CD14-positive monocyte (primary cell): ENCODE results near the gene HIF1AN. TPM values are rescaled to one million over a fixed set of nuclear protein-coding genes. Genes with fewer than 3 reads are reported as not detected.

Source experiments
- DNase-seq, 3 donors: peaks; one replicate each; pipeline ENCODE4 v3.0.0-alpha.2; 2011 to 2022
- H2AFZ ChIP-seq: 2 replicates; pipeline ENCODE4 v1.6.0; 2012; ENCODE audit warnings: mild to moderate bottlenecking, low read depth, low read length, inconsistent platforms; ENCODE audit not compliant: insufficient read depth, poor library complexity, severe bottlenecking
- H3K27ac ChIP-seq, 2 donors: 1 replicate in 1 of 2; 2 replicates in 1 of 2; pipeline ENCODE4 v1.5.1; 2012 to 2013; ENCODE audit warnings: low read length in 2 of 2, control low read depth in 1 of 2, inconsistent platforms in 1 of 2, low read depth in 1 of 2, mild to moderate bottlenecking in 1 of 2
- H3K27me3 ChIP-seq, 2 donors: one replicate each; pipeline versions ENCODE4 v1.6.0 to v1.6.1; 2011 to 2013; ENCODE audit warnings: low read length in 2 of 2; ENCODE audit not compliant: control insufficient read depth in 2 of 2, insufficient read depth in 2 of 2
- H3K36me3 ChIP-seq, 2 donors: replicated peaks in 1 of 2; 1 replicate in 1 of 2; 2 replicates in 1 of 2; pipeline versions ENCODE4 v1.5.1 to v1.6.1; 2012 to 2013; ENCODE audit warnings: low read length in 2 of 2, control low read depth in 1 of 2, inconsistent platforms in 1 of 2, mild to moderate bottlenecking in 1 of 2; ENCODE audit not compliant: insufficient read depth in 2 of 2, control insufficient read depth in 1 of 2
- H3K4me1 ChIP-seq, 2 donors: 1 replicate in 1 of 2; 2 replicates in 1 of 2; pipeline versions ENCODE4 v1.5.1 to v1.6.1; 2012 to 2013; ENCODE audit warnings: low read length in 2 of 2, control low read depth in 1 of 2, inconsistent platforms in 1 of 2, mild to moderate bottlenecking in 1 of 2, moderate library complexity in 1 of 2; ENCODE audit not compliant: insufficient read depth in 2 of 2, control insufficient read depth in 1 of 2
- H3K4me2 ChIP-seq: replicated peaks from 2 replicates; pipeline ENCODE3; 2012; ENCODE audit warnings: low read length, moderate library complexity, mild to moderate bottlenecking; ENCODE audit not compliant: poor library complexity, severe bottlenecking; ENCODE audit errors: extremely low read depth
- H3K4me3 ChIP-seq, 3 experiments: fragments of 200-600 bp in 1 of 3; sonication (generic) in 1 of 3; replicated peaks in 1 of 3; 1 replicate in 2 of 3; 2 replicates in 1 of 3; pipeline ENCODE4 v1.5.1; 2011 to 2013; ENCODE audit warnings: low read length in 3 of 3, mild to moderate bottlenecking in 3 of 3, control low read depth in 2 of 3, low read depth in 2 of 3, inconsistent platforms in 1 of 3, moderate library complexity in 1 of 3
- H3K79me2 ChIP-seq: 2 replicates; pipeline ENCODE4 v1.6.0; 2012; ENCODE audit warnings: mild to moderate bottlenecking, control low read depth, inconsistent platforms, low read length, moderate library complexity; ENCODE audit not compliant: insufficient read depth
- H3K9ac ChIP-seq: 2 replicates; pipeline ENCODE4 v1.6.0; 2017; ENCODE audit warnings: low read length, mild to moderate bottlenecking; ENCODE audit not compliant: insufficient read depth, poor library complexity, severe bottlenecking
- H3K9me3 ChIP-seq, 2 donors: replicated peaks in 1 of 2; 1 replicate in 1 of 2; 2 replicates in 1 of 2; pipeline versions ENCODE4 v1.5.1 to v1.6.1; 2012 to 2013; ENCODE audit warnings: low read length in 2 of 2, control low read depth in 1 of 2; ENCODE audit not compliant: control insufficient read depth in 1 of 2, insufficient read depth in 1 of 2
- H4K20me1 ChIP-seq: 2 replicates; pipeline ENCODE4 v1.6.0; 2012; ENCODE audit warnings: mild to moderate bottlenecking, low read length, control low read depth, moderate library complexity; ENCODE audit not compliant: insufficient read depth
- H3K27ac Mint-ChIP-seq, 7 donors: one replicate each; pipeline ENCODE4 v1.8.0; 2020; ENCODE audit warnings: mild to moderate bottlenecking in 7 of 7, mixed read lengths in 7 of 7, moderate library complexity in 6 of 7, inconsistent platforms in 2 of 7
- H3K27me3 Mint-ChIP-seq, 3 donors: one replicate each; pipeline ENCODE4 v1.8.0; 2021 to 2022; ENCODE audit warnings: low read depth in 3 of 3, mild to moderate bottlenecking in 3 of 3, mixed read lengths in 3 of 3, moderate library complexity in 3 of 3, inconsistent platforms in 1 of 3
- H3K36me3 Mint-ChIP-seq, 2 donors: one replicate each; pipeline ENCODE4 v1.8.0; 2020; ENCODE audit warnings: mixed read lengths in 2 of 2, inconsistent platforms in 1 of 2, mild to moderate bottlenecking in 1 of 2
- H3K4me1 Mint-ChIP-seq: one replicate; pipeline ENCODE4 v1.8.0; 2020; ENCODE audit warnings: mild to moderate bottlenecking, mixed read lengths
- H3K4me3 Mint-ChIP-seq, 2 donors: one replicate each; pipeline ENCODE4 v1.8.0; 2020; ENCODE audit warnings: mild to moderate bottlenecking in 2 of 2, mixed read lengths in 2 of 2, moderate library complexity in 1 of 2
- H3K9me3 Mint-ChIP-seq, 7 donors: one replicate each; pipeline ENCODE4 v1.8.0; 2020 to 2022; ENCODE audit warnings: mixed read lengths in 7 of 7, mild to moderate bottlenecking in 6 of 7, moderate library complexity in 6 of 7, inconsistent platforms in 2 of 7
- whole genome bisulfite sequencing: methylation state at CpG from one replicate; pipeline ENCODE4 v1.1.5; 2013; ENCODE audit warnings: missing lambda C conversion rate; ENCODE audit not compliant: insufficient coverage; 5-methylcytosine and 5-hydroxymethylcytosine counted together
- intact Hi-C, 2 donors: fragments of 100-400 bp; cut with micrococcal nuclease; formaldehyde crosslinking; loops; one replicate each; pipeline versions ENCODE4 v1.15.0 to v1.15.1; 2023
- polyA plus RNA-seq, 3 donors: library from polyadenylated mRNA; depleted of rRNA in 1 of 3; unstranded in 2 of 3; stranded (reverse) in 1 of 3; fragments of 300-500 nt in 2 of 3; fragments of >200 nt in 1 of 3; fragmentation: Illumina TruSeq in 2 of 3; gene quantifications; 1 replicate in 2 of 3; 2 replicates in 1 of 3; pipeline ENCODE4 v1.2.3, GENCODE V29; 2012 to 2021
- TF ChIP-seq, protein P1 (sequence below): fragments of 200-600 bp; IDR thresholded peaks from one replicate; pipeline ENCODE4 v1.8.0; 2022; ENCODE audit warnings: antibody characterized with exemption, mild to moderate bottlenecking

Gene HIF1AN
- polyA plus RNA-seq, 3 donors, result 8.5 to 25.3 (median 17.2) TPM

DNA sequence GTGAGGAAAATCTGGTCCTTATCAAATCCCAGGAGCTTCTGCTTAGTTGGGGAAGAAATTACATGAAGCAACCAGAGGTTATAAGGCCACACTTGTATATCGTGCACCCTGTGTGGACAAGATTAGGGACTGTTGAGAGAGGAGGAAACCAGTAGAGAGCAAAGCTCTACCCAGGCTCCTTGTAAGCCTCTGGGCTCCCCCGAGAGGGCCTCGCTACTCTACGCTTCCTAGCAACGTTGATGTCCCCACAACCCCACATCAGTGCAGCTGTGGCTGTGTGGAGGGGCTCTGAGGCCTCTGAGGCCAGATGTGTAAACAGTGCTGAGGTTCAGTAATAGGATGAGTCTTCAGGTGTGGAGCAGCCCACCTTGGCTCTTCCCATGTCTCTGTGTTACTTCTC is 16.0 kb downstream of the HIF1AN start:
- Histone ChIP-seq H2AFZ (no peak overlapping the region), H3K36me3 (peaks cover 31 to 62% of the 10 kb centered on the region in 2 donors), H3K9me3 (no peaks in the 10 kb centered on the region), H3K4me3 (no peak overlapping the region), H4K20me1 (no peaks in the 10 kb centered on the region), H3K4me2 (no peak overlapping the region), H3K27ac (no peak overlapping the region), H3K79me2 (no peaks in the 10 kb centered on the region), H3K27me3 (no peaks in the 10 kb centered on the region), H3K4me1 (peaks cover 14 to 16% of the 10 kb centered on the region in 2 donors), H3K9ac (no peak overlapping the region)
- TF ChIP-seq, protein P1, sequence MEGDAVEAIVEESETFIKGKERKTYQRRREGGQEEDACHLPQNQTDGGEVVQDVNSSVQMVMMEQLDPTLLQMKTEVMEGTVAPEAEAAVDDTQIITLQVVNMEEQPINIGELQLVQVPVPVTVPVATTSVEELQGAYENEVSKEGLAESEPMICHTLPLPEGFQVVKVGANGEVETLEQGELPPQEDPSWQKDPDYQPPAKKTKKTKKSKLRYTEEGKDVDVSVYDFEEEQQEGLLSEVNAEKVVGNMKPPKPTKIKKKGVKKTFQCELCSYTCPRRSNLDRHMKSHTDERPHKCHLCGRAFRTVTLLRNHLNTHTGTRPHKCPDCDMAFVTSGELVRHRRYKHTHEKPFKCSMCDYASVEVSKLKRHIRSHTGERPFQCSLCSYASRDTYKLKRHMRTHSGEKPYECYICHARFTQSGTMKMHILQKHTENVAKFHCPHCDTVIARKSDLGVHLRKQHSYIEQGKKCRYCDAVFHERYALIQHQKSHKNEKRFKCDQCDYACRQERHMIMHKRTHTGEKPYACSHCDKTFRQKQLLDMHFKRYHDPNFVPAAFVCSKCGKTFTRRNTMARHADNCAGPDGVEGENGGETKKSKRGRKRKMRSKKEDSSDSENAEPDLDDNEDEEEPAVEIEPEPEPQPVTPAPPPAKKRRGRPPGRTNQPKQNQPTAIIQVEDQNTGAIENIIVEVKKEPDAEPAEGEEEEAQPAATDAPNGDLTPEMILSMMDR, result no peak
- no peaks in the 10 kb centered on the region for H3K9me3 Mint-ChIP-seq
- peaks cover 61 to 65% of the 10 kb centered on the region in 2 donors for H3K36me3 Mint-ChIP-seq
- H3K27me3 Mint-ChIP-seq, result no peaks in the 10 kb centered on the region
- peaks cover 34% of the 10 kb centered on the region for H3K4me1 Mint-ChIP-seq
- 100% methylated on average over 1 of the region's 5 CpGs for WGBS
- no peak overlapping the region for H3K27ac Mint-ChIP-seq
- no peak for DNase-seq
- no peak overlapping the region for H3K4me3 Mint-ChIP-seq
- intact Hi-C loops, result no loop called here

DNA sequence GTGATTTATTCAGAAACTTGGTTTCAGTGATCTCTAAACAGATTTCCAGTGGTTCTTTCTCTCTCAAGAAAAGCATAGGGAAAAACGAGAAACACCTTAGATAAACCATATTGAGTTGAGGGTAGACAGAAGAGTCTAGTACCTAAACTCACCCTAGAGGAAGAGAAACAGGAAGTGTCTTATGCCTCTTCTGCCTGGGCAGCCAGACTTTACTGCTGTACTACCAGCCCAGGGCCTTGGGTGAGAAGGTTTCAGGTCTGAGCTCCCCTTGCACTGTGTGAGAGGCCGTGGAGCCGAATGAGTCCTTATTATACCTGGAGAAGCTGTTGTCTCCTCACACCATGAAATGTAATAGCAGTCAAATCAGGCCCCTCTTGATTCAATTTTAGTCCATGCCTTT is 18.2 kb downstream of the HIF1AN start:
- intact Hi-C loops, result no loop called here
- peaks cover 0 to 2% (median 0%) of the 10 kb centered on the region in 3 donors for H3K27me3 Mint-ChIP-seq
- peaks cover 55 to 61% of the 10 kb centered on the region in 2 donors for H3K36me3 Mint-ChIP-seq
- no peaks in the 10 kb centered on the region for H3K27me3 ChIP-seq
- no peak overlapping the region for H2AFZ ChIP-seq
- H3K9me3 Mint-ChIP-seq, result no peaks in the 10 kb centered on the region
- H3K4me3 Mint-ChIP-seq, result no peak overlapping the region
- no peaks in the 10 kb centered on the region for H3K9me3 ChIP-seq
- no peak overlapping the region for H3K27ac Mint-ChIP-seq
- no peak overlapping the region for H3K4me3 ChIP-seq
- peaks cover 14 to 16% of the 10 kb centered on the region in 2 donors for H3K4me1 ChIP-seq
- TF ChIP-seq, protein P1, result no peak
- peaks cover 34% of the 10 kb centered on the region for H3K4me1 Mint-ChIP-seq
- no peak for DNase-seq
- H3K36me3 ChIP-seq, result peaks cover 17 to 57% of the 10 kb centered on the region in 2 donors
- H3K27ac ChIP-seq, result no peak overlapping the region
- H3K79me2 ChIP-seq, result no peaks in the 10 kb centered on the region
- H4K20me1 ChIP-seq, result no peaks in the 10 kb centered on the region
- H3K9ac ChIP-seq, result no peak overlapping the region
- H3K4me2 ChIP-seq, result no peak overlapping the region
- WGBS, result no CpG with 5 or more reads among the region's 3 CpGs
